HG02885 (cell line): ENCODE data around the gene CTNNBIP1.

Experiments
- ATAC-seq: cut with Tn5 transposase; IDR thresholded peaks from one replicate; pipeline ENCODE4 v1.9.1; 2021; ENCODE audit warnings: mild to moderate bottlenecking; ENCODE audit not compliant: unreplicated experiment, poor library complexity

Gene CTNNBIP1

DNA sequence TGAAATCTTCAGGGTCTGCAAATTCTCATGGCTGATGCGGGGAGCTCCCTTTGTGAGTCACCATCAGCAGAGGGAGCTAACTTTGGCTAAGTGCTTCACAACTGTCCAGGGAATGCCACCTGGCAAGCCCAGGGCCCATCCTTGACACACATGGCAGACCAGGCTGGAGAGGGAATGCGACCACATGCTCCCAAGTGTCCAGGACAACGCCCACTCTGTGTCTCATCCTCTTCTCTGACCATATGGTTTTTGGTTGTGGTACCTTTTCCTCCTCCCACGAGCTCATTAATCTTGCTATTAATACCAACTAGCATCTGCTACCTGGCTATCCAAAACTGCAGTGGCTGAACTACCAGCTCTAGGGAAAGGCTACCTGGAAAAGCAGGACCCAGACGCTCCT lies 49.2 kb downstream of the CTNNBIP1 start:
- no peak for ATAC-seq

- no peak for ATAC-seq
These were observed 50.6 kb downstream of the CTNNBIP1 start for GRCh38 chr1:9859281-9860014.

DNA sequence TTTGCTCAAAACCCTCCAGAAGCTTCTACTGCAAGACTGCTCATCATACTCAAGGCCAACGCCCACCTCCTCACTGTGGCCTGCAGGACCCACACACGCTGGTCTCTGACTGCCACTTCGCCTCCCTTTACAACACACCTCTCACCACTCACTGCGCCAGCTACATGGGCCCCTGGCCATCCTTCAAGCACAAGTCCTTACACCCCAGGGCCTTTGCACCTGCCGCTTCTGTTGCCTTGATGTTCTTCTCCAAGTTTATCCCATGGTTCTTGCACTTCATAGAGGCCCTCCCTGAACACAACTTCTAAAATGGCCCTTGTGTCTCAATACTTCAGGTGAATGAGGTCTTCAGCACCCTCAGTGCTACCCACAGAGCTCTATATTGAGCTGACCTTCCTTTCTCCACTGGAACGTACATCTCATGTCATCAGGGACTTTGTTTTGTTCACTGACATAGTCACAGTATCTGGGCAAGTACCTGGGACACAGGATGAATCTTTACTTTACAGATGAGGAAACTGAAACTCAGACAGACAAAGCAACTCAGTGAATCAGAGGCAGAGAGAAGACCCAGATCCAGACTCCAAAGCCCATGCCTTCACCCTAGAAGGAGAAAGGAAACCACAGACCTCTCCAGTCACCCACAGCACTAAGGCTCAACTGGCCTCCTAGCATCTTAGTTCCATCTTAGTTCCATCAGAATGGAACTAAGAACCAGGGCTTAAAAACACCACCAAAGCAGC lies 51.6 kb downstream of the CTNNBIP1 start:
- ATAC-seq: no peak

DNA sequence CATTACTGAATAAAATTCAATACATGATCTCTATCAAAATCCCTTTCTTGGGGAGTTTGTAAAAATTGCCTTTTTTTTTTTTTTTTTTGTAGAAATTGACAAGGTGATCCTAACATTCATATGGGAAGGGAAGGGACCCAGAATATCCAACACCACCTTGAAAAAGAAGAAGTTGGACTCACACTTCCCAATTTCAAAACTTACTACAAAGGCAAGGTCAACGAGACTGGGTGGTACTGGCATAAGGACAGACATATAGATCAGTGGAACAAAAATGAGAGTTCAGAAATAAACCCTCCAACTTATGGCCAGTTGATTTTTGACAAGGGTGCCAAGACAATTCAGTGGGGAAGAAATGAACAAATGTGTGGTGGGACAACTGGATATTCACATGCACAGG lies 54.9 kb downstream of the CTNNBIP1 start:
- no peak for ATAC-seq

DNA sequence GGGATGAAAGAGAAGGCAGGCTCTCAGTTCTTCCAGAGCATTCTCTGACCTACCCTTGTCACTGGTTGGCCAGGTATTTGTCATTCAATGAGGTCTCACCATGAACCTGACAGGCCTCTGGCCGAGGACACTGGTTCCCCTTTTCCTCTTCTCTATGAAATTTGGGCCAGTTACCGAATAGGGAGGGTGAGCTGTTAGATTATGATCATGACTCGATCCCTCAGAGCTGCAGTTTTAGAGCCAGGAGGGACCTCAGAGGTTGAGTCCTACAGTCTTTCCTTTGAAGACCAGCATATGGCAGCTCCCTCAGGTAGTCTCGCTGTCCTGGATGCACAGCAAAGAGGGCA lies 56.8 kb downstream of the CTNNBIP1 start:
- ATAC-seq: no peak

GRCh38 chr1:9852410-9853248 lies 57.4 kb downstream of the CTNNBIP1 start:
- no peak for ATAC-seq

GRCh38 chr1:9852004-9852403 lies 58.1 kb downstream of the CTNNBIP1 start:
- ATAC-seq: no peak

- ATAC-seq: no peak
These were observed 59.5 kb downstream of the CTNNBIP1 start for GRCh38 chr1:9850442-9851162.

DNA sequence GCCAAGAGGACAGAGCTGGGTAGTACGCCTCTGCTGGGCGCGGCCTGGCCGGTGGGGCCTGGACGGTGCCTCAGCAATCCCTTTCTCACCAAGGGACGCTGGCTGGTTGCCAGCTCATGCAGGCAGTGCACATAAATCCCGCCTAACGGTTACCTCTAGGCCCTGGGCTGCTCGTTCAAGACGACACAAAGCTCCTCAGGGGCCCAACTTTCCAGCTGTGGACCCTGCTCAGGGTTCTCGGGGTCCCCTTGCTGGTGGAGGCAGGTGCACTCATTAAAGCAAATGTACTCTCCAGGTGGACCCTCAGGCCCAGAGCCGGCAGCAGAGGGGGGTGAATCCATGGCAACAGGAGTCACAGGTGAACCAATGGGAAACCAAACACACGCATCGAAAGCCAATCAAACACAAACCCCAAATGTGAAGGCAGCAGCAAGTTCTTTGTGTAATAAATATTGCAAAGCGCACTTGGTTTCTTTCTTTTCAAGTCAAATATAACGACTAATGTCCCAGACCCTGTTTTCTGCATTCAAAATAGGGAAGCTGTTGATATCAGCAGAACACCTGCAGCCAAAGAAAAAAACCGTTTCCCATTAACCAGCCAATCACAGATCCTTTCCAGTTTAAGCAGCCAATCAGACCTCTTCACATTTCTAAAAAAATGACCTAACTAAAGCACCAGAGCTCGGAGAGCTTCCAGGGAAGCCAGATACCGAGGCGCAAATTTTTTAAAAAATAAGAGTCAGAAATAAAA lies 60.2 kb downstream of the CTNNBIP1 start:
- no peak for ATAC-seq

DNA sequence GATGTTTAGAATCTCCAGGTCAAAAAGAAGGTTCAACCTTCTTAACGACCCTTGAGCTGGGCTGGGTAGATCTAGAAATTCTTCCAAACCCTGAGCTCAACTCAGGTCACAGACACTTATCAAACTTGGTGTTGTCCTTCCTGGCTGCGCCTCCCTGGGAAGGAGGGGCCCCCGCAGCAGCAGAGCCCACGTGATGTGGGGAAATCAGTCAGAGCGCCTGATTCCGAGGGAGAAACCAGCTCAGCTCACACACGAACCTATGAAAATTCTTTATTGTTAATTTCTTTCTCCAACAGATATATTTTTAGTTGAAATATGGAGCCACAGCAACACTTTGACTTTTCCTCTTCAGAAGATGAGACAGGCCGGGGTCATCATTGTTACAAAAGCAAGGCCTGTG lies 62.0 kb downstream of the CTNNBIP1 start:
- no peak for ATAC-seq

GRCh38 chr1:9847269-9847668 lies 62.8 kb downstream of the CTNNBIP1 start:
- no peak for ATAC-seq

DNA sequence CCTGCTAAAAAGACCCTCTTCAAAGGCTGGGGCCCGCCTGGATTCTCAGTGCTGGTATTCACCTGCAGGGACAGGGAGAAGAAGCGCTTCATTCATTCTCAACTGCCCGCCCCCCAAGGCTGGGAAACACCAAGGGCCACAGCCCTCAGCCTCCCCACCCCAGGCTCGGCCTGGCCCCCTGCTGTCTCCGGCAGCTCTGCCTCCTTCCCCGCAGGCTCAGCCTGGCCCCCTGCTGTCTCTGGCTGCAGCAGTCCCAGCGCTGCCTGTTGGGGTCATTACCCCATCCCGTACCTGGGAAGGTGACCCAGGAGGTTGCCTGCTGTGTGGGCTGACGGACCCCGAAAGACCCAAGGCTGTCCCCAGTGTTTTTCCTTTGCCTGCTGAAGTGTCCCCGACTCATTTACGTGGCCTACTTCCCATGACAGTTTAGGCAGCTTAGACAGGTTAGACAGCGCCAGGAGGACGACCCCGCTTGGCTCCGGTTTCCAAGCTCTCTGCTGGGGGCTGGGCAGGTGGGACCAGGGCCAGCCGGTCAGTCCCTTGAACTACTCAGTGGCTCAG lies 63.4 kb downstream of the CTNNBIP1 start:
- no peak for ATAC-seq

- no peak for ATAC-seq
These were observed 64.2 kb downstream of the CTNNBIP1 start for GRCh38 chr1:9845914-9846313.

DNA sequence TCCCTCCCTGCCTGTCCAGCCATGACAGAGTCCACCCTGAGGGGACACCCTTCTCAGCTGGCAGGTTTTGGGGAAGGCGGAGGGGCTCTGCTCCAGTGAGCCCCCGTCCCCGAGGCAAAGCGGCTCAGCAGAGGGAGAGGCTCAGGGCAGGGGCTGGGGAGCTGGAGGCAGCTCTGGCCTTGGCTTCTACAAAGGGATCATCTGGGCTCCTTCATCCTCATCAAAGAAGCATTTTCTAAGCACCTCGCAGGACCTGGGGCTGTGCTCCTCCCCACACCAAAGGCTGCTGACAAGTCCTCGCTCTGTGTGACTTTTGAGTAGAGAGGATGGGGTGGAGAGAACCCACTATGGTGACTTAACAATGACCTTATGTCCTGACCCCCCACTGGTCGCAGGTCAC lies 65.3 kb downstream of the CTNNBIP1 start:
- ATAC-seq: no peak

DNA sequence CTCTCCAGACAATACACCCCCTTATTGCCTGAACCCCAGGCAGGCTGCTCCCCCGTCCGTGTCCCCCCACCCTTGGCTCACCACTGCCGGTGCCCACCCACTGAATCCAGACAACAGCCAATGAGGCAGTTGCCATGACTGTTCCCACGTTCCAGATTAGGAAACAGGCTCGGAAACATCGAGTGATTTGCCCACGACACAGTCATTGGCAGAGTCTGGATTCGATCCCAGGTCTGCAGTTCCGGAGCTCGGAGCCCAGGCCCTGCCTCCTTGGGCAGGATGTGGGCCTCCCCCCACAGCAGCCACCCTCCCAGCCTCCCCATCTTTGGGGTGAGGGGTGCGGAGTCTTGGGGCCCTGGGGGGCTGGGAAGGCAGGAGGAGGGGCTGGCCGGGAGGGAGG lies 66.0 kb downstream of the CTNNBIP1 start:
- no peak for ATAC-seq

DNA sequence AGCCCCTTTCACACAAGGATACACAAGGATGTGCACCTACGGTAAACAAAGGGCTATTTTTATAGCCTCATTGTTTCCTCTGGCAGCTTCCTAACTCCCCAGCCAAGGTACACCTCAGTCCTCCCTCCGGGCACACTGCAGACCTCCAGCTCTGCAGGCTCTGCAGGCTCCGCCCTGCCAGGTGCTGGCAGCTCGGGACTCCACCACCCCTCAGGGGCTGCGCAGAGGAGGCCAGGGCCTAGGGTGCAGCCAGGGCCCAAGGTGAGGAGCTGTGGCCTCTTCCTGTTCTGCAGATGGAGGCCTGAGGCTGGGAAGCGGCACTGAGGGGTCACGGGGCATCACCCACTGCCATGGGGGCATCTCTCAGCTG lies 66.5 kb downstream of the CTNNBIP1 start:
- no peak for ATAC-seq

GRCh38 chr1:9842781-9843575 lies 67.1 kb downstream of the CTNNBIP1 start:
- ATAC-seq: no peak

GRCh38 chr1:9842073-9842711 lies 67.9 kb downstream of the CTNNBIP1 start:
- ATAC-seq: no peak
